Pulmonary artery endothelial cell (primary cell): ENCODE results near the gene JOSD1. TPM values are rescaled to one million over a fixed set of nuclear protein-coding genes. Genes with fewer than 3 reads are reported as not detected.

Experiments
- DNase-seq: peaks from one replicate; pipeline ENCODE4 v3.0.0-alpha.2; 2011; ENCODE audit warnings: low read depth, low spot score
- total RNA-seq: library from RNA; depleted of rRNA; stranded (reverse); fragments of >200 nt; gene quantifications from 2 replicates; pipeline ENCODE4 v1.2.3, GENCODE V29; 2014

JOSD1 gene
- 85.1 and 95.2 TPM in 2 replicates for total RNA-seq

- peak; percentile 67 for DNase-seq
Observed at GRCh38 chr22:38700789-38701628, at the start of gene JOSD1. Gene JOSD1 (minus strand): TSS chr22:38700943. CDS start chr22:38699987, 956 bp downstream.

- no peak for DNase-seq
Observed at GRCh38 chr22:38750104-38750503, 49.4 kb upstream of the JOSD1 start.

GRCh38 chr22:38748487-38749136 is 47.9 kb upstream of the JOSD1 start:
- DNase-seq = no peak

- DNase-seq = no peak
Observed at GRCh38 chr22:38745676-38746460, 45.1 kb upstream of the JOSD1 start.

GRCh38 chr22:38744981-38745380 is 44.2 kb upstream of the JOSD1 start:
- DNase-seq = no peak

GRCh38 chr22:38742176-38742942 is 41.6 kb upstream of the JOSD1 start:
- no peak for DNase-seq

GRCh38 chr22:38741576-38741975 is 40.8 kb upstream of the JOSD1 start:
- no peak for DNase-seq

- DNase-seq = no peak
Observed at GRCh38 chr22:38741166-38741565, 40.4 kb upstream of the JOSD1 start.

- no peak for DNase-seq
Observed at GRCh38 chr22:38740754-38741153, 40.0 kb upstream of the JOSD1 start.

- no peak for DNase-seq
Observed at GRCh38 chr22:38740116-38740723, 39.5 kb upstream of the JOSD1 start.

GRCh38 chr22:38739300-38740055 is 38.7 kb upstream of the JOSD1 start:
- DNase-seq = no peak

GRCh38 chr22:38738475-38739070 is 37.8 kb upstream of the JOSD1 start:
- no peak for DNase-seq

- no peak for DNase-seq
Observed at GRCh38 chr22:38737302-38738060, 36.7 kb upstream of the JOSD1 start.

- DNase-seq = no peak
Observed at GRCh38 chr22:38736257-38736570, 35.5 kb upstream of the JOSD1 start.

GRCh38 chr22:38735465-38736256 is 34.9 kb upstream of the JOSD1 start:
- no peak for DNase-seq

- no peak for DNase-seq
Observed at GRCh38 chr22:38735126-38735464, 34.4 kb upstream of the JOSD1 start.

GRCh38 chr22:38734421-38735100 is 33.8 kb upstream of the JOSD1 start:
- no peak for DNase-seq
